Rectal smooth muscle tissue (tissue), 1 donor: ENCODE data around the gene EXOC4.
"Not testable (repeated sequence)": the region's sequence is repeated elsewhere in the genome, so short reads cannot be mapped to it uniquely, and the experiment has no call there.

Experiments used
- H3K27ac ChIP-seq: one replicate; pipeline ENCODE4 v1.7.0; 2013; ENCODE audit warnings: low read depth, low read length, inconsistent platforms
- H3K27me3 ChIP-seq: one replicate; pipeline ENCODE4 v1.7.0; 2013; ENCODE audit warnings: low read length; ENCODE audit not compliant: control insufficient read depth, insufficient read depth
- H3K36me3 ChIP-seq: one replicate; pipeline ENCODE4 v1.7.0; 2013; ENCODE audit warnings: low read length; ENCODE audit not compliant: control insufficient read depth, insufficient read depth
- H3K4me1 ChIP-seq: one replicate; pipeline ENCODE4 v1.7.0; 2013; ENCODE audit warnings: low read length; ENCODE audit not compliant: control insufficient read depth, insufficient read depth
- H3K4me3 ChIP-seq: one replicate; pipeline ENCODE4 v1.7.0; 2013; ENCODE audit warnings: low read length
- H3K9ac ChIP-seq: one replicate; pipeline ENCODE4 v1.7.0; 2013; ENCODE audit warnings: low read length

EXOC4 gene

GRCh38 chr7:133755901-133756300 lies 503.0 kb downstream of the EXOC4 start:
- no peaks in the 10 kb centered on the region for H3K36me3 ChIP-seq
- no peak overlapping the region for H3K27ac ChIP-seq
- no peak overlapping the region for H3K4me3 ChIP-seq
- no peak overlapping the region for H3K9ac ChIP-seq
- no peaks in the 10 kb centered on the region for H3K27me3 ChIP-seq
- no peaks in the 10 kb centered on the region for H3K4me1 ChIP-seq

- H3K9ac ChIP-seq: no peak overlapping the region
- H3K36me3 ChIP-seq: no peaks in the 10 kb centered on the region
- H3K27me3 ChIP-seq: no peaks in the 10 kb centered on the region
- no peak overlapping the region for H3K27ac ChIP-seq
- no peak overlapping the region for H3K4me3 ChIP-seq
- H3K4me1 ChIP-seq: no peaks in the 10 kb centered on the region
Observed at GRCh38 chr7:133761443-133761842, 508.6 kb downstream of the EXOC4 start.

GRCh38 chr7:133763076-133763640 lies 510.3 kb downstream of the EXOC4 start:
- Histone ChIP-seq H3K27me3 (no peaks in the 10 kb centered on the region), H3K4me1 (no peaks in the 10 kb centered on the region), H3K4me3 (no peak overlapping the region), H3K27ac (no peak overlapping the region), H3K36me3 (no peaks in the 10 kb centered on the region), H3K9ac (no peak overlapping the region)

GRCh38 chr7:133769668-133770067 lies 516.8 kb downstream of the EXOC4 start:
- Histone ChIP-seq H3K4me1 (no peaks in the 10 kb centered on the region), H3K27me3 (no peaks in the 10 kb centered on the region), H3K4me3 (no peak overlapping the region), H3K9ac (no peak overlapping the region), H3K27ac (no peak overlapping the region), H3K36me3 (no peaks in the 10 kb centered on the region)

GRCh38 chr7:133770863-133771492 lies 518.1 kb downstream of the EXOC4 start:
- no peaks in the 10 kb centered on the region for H3K36me3 ChIP-seq
- no peaks in the 10 kb centered on the region for H3K4me1 ChIP-seq
- no peak overlapping the region for H3K4me3 ChIP-seq
- H3K27ac ChIP-seq: no peak overlapping the region
- H3K27me3 ChIP-seq: no peaks in the 10 kb centered on the region
- no peak overlapping the region for H3K9ac ChIP-seq

DNA sequence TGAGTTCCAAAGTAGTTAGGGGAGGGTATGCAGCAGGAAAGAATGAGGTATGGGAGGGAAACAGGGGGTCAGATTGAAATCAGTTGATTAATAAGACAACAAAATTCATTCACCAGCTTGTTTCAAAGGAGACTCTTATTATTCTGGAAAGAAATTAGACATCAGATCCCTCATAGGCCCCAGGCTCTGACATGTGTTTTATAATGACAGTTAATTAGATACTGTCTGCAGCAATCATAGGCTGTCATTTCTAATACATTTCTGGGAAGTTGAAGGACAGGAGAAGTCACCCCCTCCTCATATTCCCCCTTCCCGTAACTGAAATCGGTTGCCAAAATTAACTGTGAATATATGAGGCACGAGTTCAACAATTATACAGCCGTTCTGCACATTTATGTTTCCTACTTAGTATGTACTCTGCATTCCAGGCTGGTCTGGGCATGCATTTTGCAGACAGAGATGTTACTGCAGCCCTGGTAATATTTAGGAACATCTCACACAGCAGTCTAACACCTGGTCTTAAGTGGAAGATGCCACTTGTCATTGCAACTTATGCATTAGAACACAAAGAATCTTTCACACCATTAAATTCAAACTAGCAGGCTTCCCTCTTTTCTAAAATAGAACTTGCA lies 519.0 kb downstream of the EXOC4 start:
- H3K4me1 ChIP-seq: no peaks in the 10 kb centered on the region
- no peaks in the 10 kb centered on the region for H3K27me3 ChIP-seq
- no peak overlapping the region for H3K9ac ChIP-seq
- H3K4me3 ChIP-seq: no peak overlapping the region
- H3K27ac ChIP-seq: no peak overlapping the region
- H3K36me3 ChIP-seq: no peaks in the 10 kb centered on the region

GRCh38 chr7:133773601-133774000 lies 520.7 kb downstream of the EXOC4 start:
- H3K27me3 ChIP-seq: no peaks in the 10 kb centered on the region
- no peaks in the 10 kb centered on the region for H3K4me1 ChIP-seq
- no peaks in the 10 kb centered on the region for H3K36me3 ChIP-seq
- no peak overlapping the region for H3K4me3 ChIP-seq
- no peak overlapping the region for H3K9ac ChIP-seq
- no peak overlapping the region for H3K27ac ChIP-seq

GRCh38 chr7:133775201-133775600 lies 522.3 kb downstream of the EXOC4 start:
- Histone ChIP-seq H3K36me3 (no peaks in the 10 kb centered on the region), H3K4me3 (no peak overlapping the region), H3K4me1 (no peaks in the 10 kb centered on the region), H3K9ac (no peak overlapping the region), H3K27me3 (no peaks in the 10 kb centered on the region), H3K27ac (no peak overlapping the region)

DNA sequence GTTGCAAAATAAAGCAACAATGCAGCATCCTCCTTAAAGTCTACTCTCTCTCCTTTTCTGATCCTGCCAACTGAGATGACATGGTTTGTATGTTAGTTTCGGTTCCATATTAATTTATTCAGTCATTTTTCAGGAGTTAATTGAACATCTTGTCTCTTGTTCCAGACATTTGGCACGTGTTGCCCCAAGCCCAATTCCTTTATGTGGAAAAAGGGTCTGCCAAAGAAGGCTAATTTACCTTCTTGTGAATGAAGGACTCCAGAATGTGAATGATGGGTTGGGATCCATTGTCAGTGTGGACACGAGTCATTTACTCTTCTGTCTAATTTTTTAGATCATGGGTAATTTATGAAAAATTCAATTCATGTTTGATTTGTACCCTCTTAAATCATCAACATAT lies 523.4 kb downstream of the EXOC4 start:
- Histone ChIP-seq H3K27ac (no peak overlapping the region), H3K36me3 (no peaks in the 10 kb centered on the region), H3K27me3 (no peaks in the 10 kb centered on the region), H3K9ac (no peak overlapping the region), H3K4me1 (no peaks in the 10 kb centered on the region), H3K4me3 (no peak overlapping the region)

DNA sequence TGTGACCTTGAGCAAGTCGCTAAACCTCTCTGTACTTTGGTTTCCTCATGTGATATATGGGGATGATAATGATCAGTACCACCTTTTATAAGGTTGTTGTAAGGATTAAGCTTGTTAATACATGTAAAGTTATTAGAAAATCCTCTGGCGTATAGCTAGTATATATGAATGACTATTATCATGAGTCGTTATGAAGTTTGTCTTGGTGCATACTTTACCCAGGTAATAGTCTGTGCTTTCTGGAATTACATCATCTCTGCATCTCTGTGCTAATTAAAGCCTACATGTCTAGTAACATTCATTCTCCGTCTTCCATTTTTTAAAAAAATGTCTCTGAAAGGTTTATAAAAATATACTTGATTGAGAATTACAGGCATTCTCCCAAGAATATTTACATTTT lies 524.8 kb downstream of the EXOC4 start:
- H3K27ac ChIP-seq: no peak overlapping the region
- no peak overlapping the region for H3K4me3 ChIP-seq
- no peaks in the 10 kb centered on the region for H3K36me3 ChIP-seq
- H3K4me1 ChIP-seq: no peaks in the 10 kb centered on the region
- no peaks in the 10 kb centered on the region for H3K27me3 ChIP-seq
- H3K9ac ChIP-seq: no peak overlapping the region

GRCh38 chr7:133778472-133778871 lies 525.6 kb downstream of the EXOC4 start:
- Histone ChIP-seq H3K27me3 (no peaks in the 10 kb centered on the region), H3K27ac (no peak overlapping the region), H3K9ac (no peak overlapping the region), H3K4me3 (no peak overlapping the region), H3K4me1 (no peaks in the 10 kb centered on the region), H3K36me3 (no peaks in the 10 kb centered on the region)

DNA sequence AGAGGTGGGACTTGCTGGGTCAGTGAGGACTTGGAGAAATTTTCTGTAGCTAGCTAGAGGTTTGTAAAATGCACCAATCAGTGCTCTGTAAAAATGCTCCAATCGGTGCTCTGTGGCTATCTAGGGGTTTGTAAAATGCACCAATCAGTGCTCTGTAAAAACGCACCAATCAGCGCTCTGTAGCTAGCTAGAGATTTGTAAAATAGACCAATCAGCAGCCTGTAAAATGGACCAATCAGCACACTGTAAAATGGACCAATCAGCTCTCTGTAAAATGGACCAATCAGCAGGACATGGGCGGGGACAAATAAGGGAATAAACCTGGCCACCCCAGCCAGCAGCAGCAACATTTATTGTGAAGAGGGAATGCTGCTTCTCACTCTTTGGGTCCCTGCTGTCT lies 526.7 kb downstream of the EXOC4 start:
- H3K36me3 ChIP-seq, H3K4me1 ChIP-seq, H3K9ac ChIP-seq, H3K27ac ChIP-seq, H3K27me3 ChIP-seq, H3K4me3 ChIP-seq: not testable (repeated sequence)

GRCh38 chr7:133780912-133781311 lies 528.0 kb downstream of the EXOC4 start:
- Histone ChIP-seq H3K9ac (no peak overlapping the region), H3K4me1 (no peaks in the 10 kb centered on the region), H3K36me3 (no peaks in the 10 kb centered on the region), H3K27me3 (no peaks in the 10 kb centered on the region), H3K4me3 (no peak overlapping the region), H3K27ac (no peak overlapping the region)
